HG03045 (cell line): Measurements from ENCODE around the gene VSIG2.

Experiments
- ATAC-seq: cut with Tn5 transposase; IDR thresholded peaks from one replicate; pipeline ENCODE4 v1.9.1; 2021; ENCODE audit warnings: mild to moderate bottlenecking, moderate library complexity; ENCODE audit not compliant: unreplicated experiment

VSIG2 gene

GRCh38 chr11:124724979-124725718, 26.9 kb downstream of the VSIG2 start:
- ATAC-seq, result peak; percentile 67

- no peak for ATAC-seq
These were observed 29.9 kb downstream of the VSIG2 start for GRCh38 chr11:124722176-124722575.

DNA sequence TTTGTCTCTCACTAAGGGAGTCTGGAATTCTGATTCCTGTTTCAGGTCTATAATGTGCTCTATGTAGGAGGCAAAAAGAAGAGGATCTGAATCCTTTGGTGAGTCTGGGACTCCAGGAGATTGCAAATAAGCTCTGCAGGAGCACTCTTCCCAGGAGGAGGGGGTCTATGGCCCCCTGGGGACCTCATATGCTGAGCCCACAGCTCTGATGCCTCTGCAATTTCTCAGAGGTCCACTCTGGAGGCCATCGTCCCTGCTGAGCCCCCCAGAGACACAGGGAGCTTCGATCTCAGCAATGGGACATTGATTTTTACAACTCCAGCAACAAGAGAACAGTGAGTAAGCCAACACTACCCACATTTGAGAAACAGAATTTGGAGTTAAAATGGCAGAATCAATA, 32.5 kb downstream of the VSIG2 start:
- no peak for ATAC-seq

DNA sequence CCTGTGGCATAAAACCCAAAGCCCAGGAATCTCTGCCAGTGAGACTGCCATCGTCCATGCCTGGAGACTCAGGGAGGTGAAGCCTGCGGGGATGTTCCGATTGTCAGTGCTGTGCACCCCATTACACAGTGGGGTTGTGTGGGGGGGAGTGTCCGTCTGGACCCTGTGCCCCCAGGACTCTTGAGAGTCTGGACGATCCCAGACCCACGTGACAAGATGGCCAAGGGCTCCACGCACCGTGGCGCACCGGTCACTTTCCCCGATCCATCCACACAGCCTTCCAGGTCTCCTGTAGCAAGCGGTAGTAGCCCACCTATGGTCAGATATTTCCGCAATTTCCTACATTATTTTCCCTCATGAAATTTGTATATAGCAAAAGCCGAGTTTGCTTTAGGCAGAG, 33.3 kb downstream of the VSIG2 start:
- no peak for ATAC-seq

GRCh38 chr11:124717786-124718651, 34.0 kb downstream of the VSIG2 start:
- no peak for ATAC-seq

GRCh38 chr11:124717421-124717785, 34.7 kb downstream of the VSIG2 start:
- ATAC-seq, result no peak

GRCh38 chr11:124716591-124716990, 35.5 kb downstream of the VSIG2 start:
- no peak for ATAC-seq

DNA sequence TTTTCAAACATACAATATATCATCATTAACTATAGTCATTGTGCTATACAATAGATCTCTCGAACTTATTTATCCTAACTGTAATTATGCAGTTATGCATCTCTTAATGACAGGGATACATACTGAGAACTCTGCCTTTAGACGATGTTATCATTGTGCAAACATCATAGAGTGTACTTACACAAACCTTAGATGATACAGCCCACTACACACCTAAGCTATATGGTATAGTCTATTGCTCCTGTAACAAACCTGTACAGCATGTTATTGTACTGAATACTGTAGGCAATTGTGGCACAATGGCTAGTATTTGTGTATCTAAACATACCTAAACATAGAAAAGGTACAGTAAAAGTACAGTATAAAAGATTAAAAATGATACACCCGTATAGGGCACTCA, 39.7 kb downstream of the VSIG2 start:
- no peak for ATAC-seq

- ATAC-seq, result no peak
These were observed 44.2 kb downstream of the VSIG2 start for GRCh38 chr11:124707829-124708228.

DNA sequence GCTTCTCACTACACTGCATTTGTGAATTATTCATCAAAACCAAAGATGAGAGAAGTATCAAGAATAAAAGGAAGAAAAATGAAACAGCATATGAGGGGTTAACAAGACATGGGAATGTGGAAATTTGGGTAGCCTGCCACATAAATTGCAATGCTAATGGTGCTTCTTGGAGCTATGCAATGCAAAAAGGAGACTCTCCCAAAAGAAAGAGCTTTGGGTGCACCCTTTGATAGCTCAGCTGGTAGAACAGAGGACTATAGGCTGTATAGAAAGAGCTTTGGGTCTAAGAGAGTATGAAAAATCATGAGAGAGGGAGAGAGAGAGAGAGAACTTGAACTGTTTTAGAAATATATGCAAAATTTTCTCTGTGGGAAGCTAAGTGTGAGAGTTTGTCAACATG, 52.0 kb downstream of the VSIG2 start:
- ATAC-seq, result no peak

DNA sequence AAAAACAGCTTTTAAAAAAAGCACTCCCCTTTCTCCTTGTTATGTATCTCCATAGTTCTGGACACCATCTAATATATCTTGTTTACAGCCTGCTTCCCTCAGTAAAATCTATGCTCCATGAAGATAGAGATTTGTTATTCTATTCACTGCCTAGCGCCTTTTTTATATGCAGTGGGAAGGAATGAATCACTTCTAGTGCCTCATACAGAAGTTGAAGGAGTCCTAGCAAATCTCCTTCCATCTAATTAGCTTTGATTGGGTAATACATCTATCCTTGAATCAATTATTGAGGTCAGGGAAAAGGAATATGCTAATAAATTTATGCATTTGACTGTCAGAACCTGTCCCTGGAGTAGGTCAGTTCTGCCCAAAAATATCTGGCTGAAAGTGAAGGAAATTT, 52.5 kb downstream of the VSIG2 start:
- ATAC-seq, result no peak
